Stimulated activated naive CD8-positive, alpha-beta T cell treated with anti-CD3 and anti-CD28 coated beads, Interleukin-15, amount 100 ng/mL, for 72 hours (primary cell): ENCODE results near the gene LCN1.
"Not testable (repeated sequence)": the region's sequence is repeated elsewhere in the genome, so short reads cannot be mapped to it uniquely, and the experiment has no call there.

Experiments
- ATAC-seq: fragments of 150-1000 bp; cut with Tn5 transposase; 2 replicates; pipeline ENCODE4 v1.10.0; 2021; ENCODE audit warnings: mild to moderate bottlenecking, moderate library complexity
- DNase-seq, 2 donors: peaks; one replicate each; pipeline ENCODE4 v3.0.0; 2021 to 2022
- H3K27ac Mint-ChIP-seq, 2 donors: one replicate each; pipeline ENCODE4 v1.8.0; 2022; ENCODE audit warnings: mild to moderate bottlenecking in 2 of 2, mixed read lengths in 2 of 2, moderate library complexity in 2 of 2
- H3K27me3 Mint-ChIP-seq: one replicate; pipeline ENCODE4 v1.8.0; 2022; ENCODE audit warnings: mixed read lengths
- H3K4me1 Mint-ChIP-seq: one replicate; pipeline ENCODE4 v1.8.0; 2022; ENCODE audit warnings: mild to moderate bottlenecking, mixed read lengths
- H3K4me3 Mint-ChIP-seq, 2 donors: one replicate each; pipeline ENCODE4 v1.8.0; 2022; ENCODE audit warnings: mild to moderate bottlenecking in 2 of 2, mixed read lengths in 2 of 2, moderate library complexity in 1 of 2
- H3K9me3 Mint-ChIP-seq, 2 donors: one replicate each; pipeline ENCODE4 v1.8.0; 2022; ENCODE audit warnings: mixed read lengths in 2 of 2

The LCN1 gene

GRCh38 chr9:135524130-135524861 is 3.1 kb downstream of the LCN1 start:
- H3K27me3 Mint-ChIP-seq = peaks cover 25% of the 10 kb centered on the region
- no peak overlapping the region for H3K27ac Mint-ChIP-seq
- H3K9me3 Mint-ChIP-seq = no peaks in the 10 kb centered on the region

GRCh38 chr9:135525241-135526088 is 4.2 kb downstream of the LCN1 start:
- DNase-seq (no peak), ATAC-seq (no peak)
- H3K27me3 Mint-ChIP-seq = peaks cover 15% of the 10 kb centered on the region
- no peak overlapping the region for H3K4me3 Mint-ChIP-seq
- no peak overlapping the region for H3K27ac Mint-ChIP-seq
- H3K4me1 Mint-ChIP-seq = no peaks in the 10 kb centered on the region
- no peaks in the 10 kb centered on the region for H3K9me3 Mint-ChIP-seq

More at GRCh38 chr9:135524130-135524861, 3.1 kb downstream of the LCN1 start:
- DNase-seq (no peak), ATAC-seq (no peak)
- no peak overlapping the region for H3K4me3 Mint-ChIP-seq
- H3K4me1 Mint-ChIP-seq = no peaks in the 10 kb centered on the region

- no peak for DNase-seq
- H3K4me1 Mint-ChIP-seq = no peaks in the 10 kb centered on the region
- no peaks in the 10 kb centered on the region for H3K9me3 Mint-ChIP-seq
- no peak overlapping the region for H3K4me3 Mint-ChIP-seq
- no peak overlapping the region for H3K27ac Mint-ChIP-seq
- no peak for ATAC-seq
- H3K27me3 Mint-ChIP-seq = peaks cover 17% of the 10 kb centered on the region
Measured at GRCh38 chr9:135526089-135526729, 5.0 kb downstream of the LCN1 start.

DNA sequence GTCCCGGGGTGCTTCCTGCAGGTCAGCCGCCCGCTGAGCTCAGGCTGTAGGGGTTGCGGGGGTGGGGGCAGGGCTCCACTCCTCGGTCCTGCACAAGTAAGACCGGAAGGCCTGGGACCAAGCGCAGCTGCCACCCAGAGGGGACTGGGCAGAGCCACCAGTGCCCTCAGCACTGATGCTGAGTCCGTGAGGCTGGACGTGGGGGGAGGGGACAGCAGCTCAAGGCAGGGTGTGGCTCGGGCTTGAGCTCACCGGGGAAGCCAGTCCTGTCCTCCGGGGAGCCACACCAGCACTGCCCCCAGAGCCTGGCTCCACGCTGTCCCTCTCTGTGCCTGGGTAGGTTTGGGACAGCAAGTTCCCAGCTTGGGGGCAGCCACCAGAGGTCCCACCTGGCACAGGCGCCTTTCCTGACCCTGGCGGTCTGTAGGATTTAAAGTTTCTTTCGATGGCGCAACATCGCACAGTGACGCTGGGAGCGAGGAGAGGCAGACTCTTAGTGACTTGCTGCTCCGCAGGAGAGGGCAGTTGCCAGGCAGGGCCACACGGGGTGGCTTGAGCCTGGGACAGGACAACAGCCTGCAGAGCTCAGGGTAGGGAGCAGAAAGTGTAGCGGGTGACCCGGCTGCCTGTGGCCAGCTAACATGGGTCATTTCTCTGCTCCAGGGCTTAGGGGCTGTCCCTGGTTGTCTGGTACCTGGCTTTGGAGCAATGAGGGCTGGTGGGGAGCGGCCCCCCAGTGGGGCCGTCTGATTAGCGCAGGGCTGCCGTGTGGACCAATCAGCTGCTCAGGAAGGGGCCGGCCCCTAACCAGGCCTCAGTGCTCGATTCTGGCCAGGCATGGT is 5.7 kb downstream of the LCN1 start:
- Mint-ChIP-seq H3K27me3 (peaks cover 23% of the 10 kb centered on the region), H3K4me1 (no peaks in the 10 kb centered on the region), H3K9me3 (no peaks in the 10 kb centered on the region), H3K4me3 (no peak overlapping the region), H3K27ac (no peak overlapping the region)
- ATAC-seq (no peak), DNase-seq (no peak)

DNA sequence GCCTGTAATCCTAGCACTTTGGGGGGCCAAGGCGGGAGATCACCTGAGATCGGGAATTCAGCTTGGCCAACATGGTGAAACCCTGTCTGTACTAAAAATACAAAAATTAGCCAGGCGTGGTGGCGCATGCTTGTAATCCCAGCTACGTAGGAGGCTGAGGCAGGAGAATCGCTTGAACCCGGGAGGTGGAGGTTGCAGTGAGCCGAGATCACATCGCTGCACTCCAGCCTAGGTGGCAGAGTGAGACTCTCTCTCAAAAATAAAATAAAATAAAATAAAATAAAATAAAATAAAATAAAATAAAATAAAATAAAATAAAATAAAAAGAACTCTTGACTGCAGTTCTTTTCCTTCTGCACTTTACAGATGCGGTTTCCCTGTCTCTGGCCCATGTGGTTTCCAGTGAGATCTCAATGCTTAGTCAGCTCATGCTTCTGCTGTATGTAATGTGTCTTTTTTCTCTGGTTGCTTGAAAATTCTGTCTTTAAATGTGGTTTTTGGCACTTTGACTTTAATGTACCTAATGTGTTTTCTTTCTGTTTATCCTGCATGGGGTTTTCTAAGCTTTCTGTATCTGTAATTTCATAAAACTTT is 7.7 kb downstream of the LCN1 start:
- ATAC-seq, H3K4me3 Mint-ChIP-seq: not testable (repeated sequence)

DNA sequence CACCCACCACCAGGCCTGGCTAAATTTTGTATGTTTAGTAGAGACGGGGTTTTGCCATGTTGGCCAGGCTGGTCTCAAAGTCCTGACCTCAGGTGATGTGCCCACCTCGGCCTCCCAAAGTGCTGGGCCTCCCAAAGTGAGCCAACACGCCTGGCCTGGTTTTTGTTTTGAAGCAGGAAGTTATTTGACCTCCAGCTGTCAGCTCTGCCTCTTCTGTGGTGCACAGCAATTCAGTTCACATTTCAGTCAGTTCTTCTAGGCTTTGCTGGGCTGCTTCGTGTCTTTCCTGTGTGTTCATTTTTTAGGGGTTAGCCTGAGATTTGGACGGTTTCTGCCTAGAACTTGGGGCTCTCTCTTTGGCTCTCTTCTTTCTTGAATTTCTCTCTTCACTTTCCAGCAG is 8.9 kb downstream of the LCN1 start:
- Mint-ChIP-seq H3K27me3 (peaks cover 38% of the 10 kb centered on the region), H3K4me1 (no peaks in the 10 kb centered on the region), H3K4me3 (no peak overlapping the region), H3K27ac (peak overlapping the region in 1 of 2 donors; percentile 78), H3K9me3 (no peaks in the 10 kb centered on the region)
- DNase-seq (no peak), ATAC-seq (no peak)

More for the DNA sequence above, 7.7 kb downstream of the LCN1 start:
- DNase-seq, H3K9me3 Mint-ChIP-seq, H3K4me1 Mint-ChIP-seq, H3K27ac Mint-ChIP-seq: not testable (repeated sequence)
- peaks cover 27% of the 10 kb centered on the region for H3K27me3 Mint-ChIP-seq

- H3K4me1 Mint-ChIP-seq = no peaks in the 10 kb centered on the region
Measured at GRCh38 chr9:135531096-135531495, 9.9 kb downstream of the LCN1 start.

GRCh38 chr9:135533113-135533512 is 11.9 kb downstream of the LCN1 start:
- Mint-ChIP-seq H3K4me3 (no peak overlapping the region), H3K27me3 (peaks cover 58% of the 10 kb centered on the region), H3K27ac (no peak overlapping the region), H3K4me1 (no peaks in the 10 kb centered on the region), H3K9me3 (no peaks in the 10 kb centered on the region)
- DNase-seq (no peak), ATAC-seq (no peak)

More at GRCh38 chr9:135531096-135531495, 9.9 kb downstream of the LCN1 start:
- ATAC-seq (no peak), DNase-seq (no peak)
- Mint-ChIP-seq H3K9me3 (no peaks in the 10 kb centered on the region), H3K27ac (no peak overlapping the region), H3K27me3 (peaks cover 39% of the 10 kb centered on the region), H3K4me3 (no peak overlapping the region)

GRCh38 chr9:135533674-135534073 is 12.4 kb downstream of the LCN1 start:
- peaks cover 58% of the 10 kb centered on the region for H3K27me3 Mint-ChIP-seq
- H3K4me1 Mint-ChIP-seq = no peaks in the 10 kb centered on the region
- DNase-seq (no peak), ATAC-seq (no peak)
- no peak overlapping the region for H3K27ac Mint-ChIP-seq
- H3K4me3 Mint-ChIP-seq = no peak overlapping the region
- H3K9me3 Mint-ChIP-seq = no peaks in the 10 kb centered on the region

GRCh38 chr9:135534192-135534711 is 13.0 kb downstream of the LCN1 start:
- peaks cover 61% of the 10 kb centered on the region for H3K27me3 Mint-ChIP-seq
- H3K27ac Mint-ChIP-seq, H3K9me3 Mint-ChIP-seq, DNase-seq, ATAC-seq, H3K4me3 Mint-ChIP-seq, H3K4me1 Mint-ChIP-seq: not testable (repeated sequence)

DNA sequence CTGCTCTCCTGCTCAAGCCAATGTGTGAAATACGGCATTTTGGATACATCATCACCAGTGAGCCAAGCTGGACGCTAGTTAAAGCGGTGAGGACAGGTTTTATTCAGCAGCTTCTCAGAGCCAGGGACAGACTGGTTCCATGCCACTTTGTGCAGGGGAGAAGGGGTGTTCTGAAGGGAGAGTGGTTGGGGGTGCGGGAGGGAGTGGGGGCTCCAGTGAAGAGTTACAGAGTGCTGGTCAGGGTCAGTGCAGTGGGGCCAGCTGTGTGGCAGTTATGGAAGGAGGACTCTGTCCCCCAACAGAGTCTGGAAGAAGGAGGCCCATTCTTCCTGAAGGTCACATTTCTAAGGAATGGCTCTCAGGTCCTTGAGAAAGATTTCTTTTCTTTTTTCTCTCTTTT is 13.6 kb downstream of the LCN1 start:
- not testable (repeated sequence) for DNase-seq, ATAC-seq, H3K4me3 Mint-ChIP-seq, H3K9me3 Mint-ChIP-seq, H3K4me1 Mint-ChIP-seq
- Mint-ChIP-seq H3K27me3 (peaks cover 67% of the 10 kb centered on the region), H3K27ac (peak overlapping the region in 1 of 2 donors; percentile 88)

- H3K27me3 Mint-ChIP-seq = peaks cover 68% of the 10 kb centered on the region
- not testable (repeated sequence) for H3K4me1 Mint-ChIP-seq, H3K4me3 Mint-ChIP-seq, DNase-seq, H3K9me3 Mint-ChIP-seq, ATAC-seq, H3K27ac Mint-ChIP-seq
Measured at GRCh38 chr9:135535631-135536030, 14.4 kb downstream of the LCN1 start.

GRCh38 chr9:135536216-135536615 is 15.0 kb downstream of the LCN1 start:
- ATAC-seq (no peak), DNase-seq (no peak)
- Mint-ChIP-seq H3K4me3 (no peak overlapping the region), H3K27ac (no peak overlapping the region), H3K9me3 (no peaks in the 10 kb centered on the region), H3K27me3 (peaks cover 62% of the 10 kb centered on the region), H3K4me1 (no peaks in the 10 kb centered on the region)

- H3K27ac Mint-ChIP-seq, H3K9me3 Mint-ChIP-seq, ATAC-seq, H3K4me3 Mint-ChIP-seq, H3K4me1 Mint-ChIP-seq, DNase-seq: not testable (repeated sequence)
- peaks cover 24% of the 10 kb centered on the region for H3K27me3 Mint-ChIP-seq
Measured at GRCh38 chr9:135543262-135543894, 22.1 kb downstream of the LCN1 start.
